SH-SY5Y (cell line): ENCODE measurements around the gene PGD.

Experiments
- GATA2 ChIP-seq: IDR thresholded peaks from 2 replicates; pipeline ENCODE4 v1.6.1; 2011; ENCODE audit warnings: mild to moderate bottlenecking, low read depth, low read length
- GATA3 ChIP-seq: IDR thresholded peaks from 2 replicates; pipeline ENCODE4 v1.6.1; 2011; ENCODE audit warnings: low read depth, mild to moderate bottlenecking, low read length, moderate library complexity

- TF ChIP-seq GATA2 = no peak
- TF ChIP-seq GATA3 = no peak
Observed at GRCh38 chr1:10389271-10389973, 9.4 kb upstream of the PGD start.
